SU-DHL-6 (cell line): ENCODE results near the gene TRIB2.

Experiments
- H2AFZ ChIP-seq: fragments of 200-600 bp; sonication (generic); 2 replicates; pipeline ENCODE4 v1.6.1; 2014; ENCODE audit warnings: low read depth, mild to moderate bottlenecking, moderate library complexity, mixed read lengths, antibody characterized with exemption, low read length; ENCODE audit not compliant: severe bottlenecking
- H3F3A ChIP-seq: fragments of 200-600 bp; shearing (Covaris generic); 2 replicates; pipeline ENCODE4 v1.6.0; 2016; ENCODE audit warnings: antibody characterized with exemption, mild to moderate bottlenecking; ENCODE audit not compliant: insufficient read depth
- H3K27ac ChIP-seq: fragments of 200-600 bp; sonication (generic); 2 replicates; pipeline ENCODE4 v1.5.1; 2016; ENCODE audit warnings: low read depth, mild to moderate bottlenecking, low read length, moderate library complexity, mixed read lengths
- H3K27me3 ChIP-seq: fragments of 200-600 bp; sonication (generic), shearing (Covaris generic); 2 replicates; pipeline ENCODE4 v1.6.0; 2014; ENCODE audit warnings: mild to moderate bottlenecking, low read length
- H3K36me3 ChIP-seq: fragments of 200-600 bp; sonication (generic); 2 replicates; pipeline ENCODE4 v1.6.1; 2014; ENCODE audit warnings: mild to moderate bottlenecking, low read length, mixed read lengths
- H3K4me2 ChIP-seq: fragments of 300-600, 200-600 bp; shearing (Covaris generic), sonication (generic); 2 replicates; pipeline ENCODE4 v1.6.0; 2014; ENCODE audit warnings: low read length, low read depth, mild to moderate bottlenecking; ENCODE audit not compliant: poor library complexity, severe bottlenecking
- H3K4me3 ChIP-seq: fragments of 200-600 bp; sonication (generic); 2 replicates; pipeline ENCODE4 v1.5.1; 2014; ENCODE audit warnings: antibody characterized with exemption, low read length, mild to moderate bottlenecking, mixed read lengths; ENCODE audit not compliant: insufficient read depth, poor library complexity, severe bottlenecking
- H3K79me2 ChIP-seq: fragments of 200-600 bp; sonication (generic); 2 replicates; pipeline ENCODE4 v1.6.1; 2014; ENCODE audit warnings: mild to moderate bottlenecking, low read length, moderate library complexity; ENCODE audit not compliant: insufficient read depth
- H3K9ac ChIP-seq: fragments of 200-600 bp; sonication (generic); 2 replicates; pipeline ENCODE4 v1.7.0; 2014; ENCODE audit warnings: mild to moderate bottlenecking, low read length
- H3K9me2 ChIP-seq: fragments of 200-600 bp; sonication (generic); replicated peaks from 2 replicates; pipeline ENCODE4 v1.6.1; 2014; ENCODE audit warnings: low read length; ENCODE audit not compliant: insufficient read depth
- H3K9me3 ChIP-seq: fragments of 200-600 bp; sonication (generic); 2 replicates; pipeline ENCODE4 v1.6.1; 2014; ENCODE audit warnings: low read length, mixed read lengths; ENCODE audit not compliant: insufficient read depth
- H4K20me1 ChIP-seq: fragments of 200-600 bp; sonication (generic); 2 replicates; pipeline ENCODE4 v1.6.1; 2014; ENCODE audit warnings: low read depth, mild to moderate bottlenecking, antibody characterized with exemption, low read length, moderate library complexity, mixed read lengths
- EZH2phosphoT487 ChIP-seq: fragments of 200-600 bp; sonication (generic), shearing (Covaris generic); conservative IDR thresholded peaks from 2 replicates; pipeline ENCODE4 v1.6.1; 2018; ENCODE audit warnings: mild to moderate bottlenecking, antibody characterized with exemption, low read length, moderate library complexity, mixed read lengths
- TF ChIP-seq, protein P1 (sequence below): fragments of 200-600 bp; sonication (generic); IDR thresholded peaks from one replicate; pipeline ENCODE4 v1.5.1; 2017; ENCODE audit warnings: antibody characterized with exemption, mild to moderate bottlenecking, low read length, moderate library complexity; ENCODE audit not compliant: insufficient read depth, poor library complexity, severe bottlenecking

TRIB2 gene

DNA sequence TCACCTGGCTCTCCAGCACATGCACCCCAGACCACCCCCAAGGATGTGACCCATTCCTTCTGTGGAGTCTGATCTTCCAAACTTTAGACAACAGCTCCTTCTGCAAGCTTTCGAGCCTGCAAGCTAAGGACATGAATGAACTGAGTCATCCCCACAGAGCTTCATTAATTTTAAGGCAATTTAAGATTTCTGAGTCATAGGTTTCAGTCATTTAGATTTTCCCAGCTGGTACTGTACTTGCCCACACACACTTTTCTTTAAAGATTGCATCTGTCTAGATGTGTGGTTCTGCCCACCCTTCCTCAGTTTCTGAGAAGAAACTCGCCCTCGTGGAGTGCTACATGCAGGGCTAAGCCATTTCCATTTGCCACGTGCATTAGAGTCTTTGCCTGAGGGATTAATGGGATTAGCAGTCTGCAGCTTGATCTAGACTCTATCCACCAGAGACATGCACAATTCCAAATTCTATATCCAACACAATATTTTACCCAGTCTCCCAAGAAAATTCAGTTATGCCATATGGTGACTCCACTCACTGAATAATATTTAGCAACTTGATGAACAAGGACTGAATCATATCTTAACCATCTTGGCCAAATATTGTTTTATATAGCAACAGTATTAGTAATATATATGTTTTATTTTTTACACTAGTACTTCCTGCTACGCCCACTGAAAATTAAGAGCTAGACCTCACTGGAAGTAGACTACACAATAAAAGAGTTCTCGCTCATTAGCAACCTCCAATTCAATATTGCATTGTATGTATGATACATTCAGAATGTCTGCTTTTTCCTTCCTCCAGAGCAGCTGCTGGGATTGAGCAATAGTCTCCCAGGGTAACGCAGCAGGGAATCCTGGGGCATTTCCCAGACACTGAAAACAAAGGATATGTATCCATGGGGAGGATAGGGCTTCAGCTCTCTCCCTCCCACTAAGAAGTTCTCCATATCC lies 14.3 kb upstream of the TRIB2 start:
- H3K27ac ChIP-seq, result no peak overlapping the region

GRCh38 chr2:12704378-12704777 lies 12.4 kb upstream of the TRIB2 start:
- TF ChIP-seq EZH2phosphoT487, result no peak
- TF ChIP-seq, protein P1, sequence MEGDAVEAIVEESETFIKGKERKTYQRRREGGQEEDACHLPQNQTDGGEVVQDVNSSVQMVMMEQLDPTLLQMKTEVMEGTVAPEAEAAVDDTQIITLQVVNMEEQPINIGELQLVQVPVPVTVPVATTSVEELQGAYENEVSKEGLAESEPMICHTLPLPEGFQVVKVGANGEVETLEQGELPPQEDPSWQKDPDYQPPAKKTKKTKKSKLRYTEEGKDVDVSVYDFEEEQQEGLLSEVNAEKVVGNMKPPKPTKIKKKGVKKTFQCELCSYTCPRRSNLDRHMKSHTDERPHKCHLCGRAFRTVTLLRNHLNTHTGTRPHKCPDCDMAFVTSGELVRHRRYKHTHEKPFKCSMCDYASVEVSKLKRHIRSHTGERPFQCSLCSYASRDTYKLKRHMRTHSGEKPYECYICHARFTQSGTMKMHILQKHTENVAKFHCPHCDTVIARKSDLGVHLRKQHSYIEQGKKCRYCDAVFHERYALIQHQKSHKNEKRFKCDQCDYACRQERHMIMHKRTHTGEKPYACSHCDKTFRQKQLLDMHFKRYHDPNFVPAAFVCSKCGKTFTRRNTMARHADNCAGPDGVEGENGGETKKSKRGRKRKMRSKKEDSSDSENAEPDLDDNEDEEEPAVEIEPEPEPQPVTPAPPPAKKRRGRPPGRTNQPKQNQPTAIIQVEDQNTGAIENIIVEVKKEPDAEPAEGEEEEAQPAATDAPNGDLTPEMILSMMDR, result no peak
- no peaks in the 10 kb centered on the region for H3K36me3 ChIP-seq
- no peaks in the 10 kb centered on the region for H4K20me1 ChIP-seq

More for the DNA sequence above, 14.3 kb upstream of the TRIB2 start:
- no peak overlapping the region for H3K9ac ChIP-seq
- H3F3A ChIP-seq, result no peaks in the 10 kb centered on the region
- TF ChIP-seq, protein P1, result no peak
- no peak for TF ChIP-seq EZH2phosphoT487
- no peak overlapping the region for H2AFZ ChIP-seq
- H3K27me3 ChIP-seq, result no peaks in the 10 kb centered on the region
- no peak overlapping the region for H3K4me3 ChIP-seq
- H4K20me1 ChIP-seq, result no peaks in the 10 kb centered on the region
- no peaks in the 10 kb centered on the region for H3K9me2 ChIP-seq
- H3K79me2 ChIP-seq, result no peaks in the 10 kb centered on the region
- H3K4me2 ChIP-seq, result no peak overlapping the region
- no peaks in the 10 kb centered on the region for H3K36me3 ChIP-seq
- no peaks in the 10 kb centered on the region for H3K9me3 ChIP-seq

GRCh38 chr2:12705230-12705629 lies 11.5 kb upstream of the TRIB2 start:
- Histone ChIP-seq H3K4me2 (no peak overlapping the region), H2AFZ (no peak overlapping the region), H3K36me3 (no peaks in the 10 kb centered on the region), H3K27me3 (no peaks in the 10 kb centered on the region), H3K79me2 (no peaks in the 10 kb centered on the region), H3K9me3 (no peaks in the 10 kb centered on the region), H3K9me2 (no peaks in the 10 kb centered on the region), H3F3A (no peaks in the 10 kb centered on the region), H3K9ac (no peak overlapping the region), H3K4me3 (no peak overlapping the region), H4K20me1 (no peaks in the 10 kb centered on the region), H3K27ac (no peak overlapping the region)
- no peak for TF ChIP-seq EZH2phosphoT487
- TF ChIP-seq, protein P1, result no peak

More at GRCh38 chr2:12704378-12704777, 12.4 kb upstream of the TRIB2 start:
- H3K9me2 ChIP-seq, result no peaks in the 10 kb centered on the region
- H3K9me3 ChIP-seq, result no peaks in the 10 kb centered on the region
- no peaks in the 10 kb centered on the region for H3F3A ChIP-seq
- H2AFZ ChIP-seq, result no peak overlapping the region
- no peaks in the 10 kb centered on the region for H3K79me2 ChIP-seq
- no peak overlapping the region for H3K27ac ChIP-seq
- H3K4me3 ChIP-seq, result no peak overlapping the region
- H3K4me2 ChIP-seq, result no peak overlapping the region
- H3K9ac ChIP-seq, result no peak overlapping the region
- H3K27me3 ChIP-seq, result no peaks in the 10 kb centered on the region
